NCI-H2107 (cell line): Measurements from ENCODE around the gene NDUFB10.

Experiments used
- DNase-seq: peaks from one replicate; lab custom pipeline; 2025; lab: John Stamatoyannopoulos, UW

Gene NDUFB10

DNA sequence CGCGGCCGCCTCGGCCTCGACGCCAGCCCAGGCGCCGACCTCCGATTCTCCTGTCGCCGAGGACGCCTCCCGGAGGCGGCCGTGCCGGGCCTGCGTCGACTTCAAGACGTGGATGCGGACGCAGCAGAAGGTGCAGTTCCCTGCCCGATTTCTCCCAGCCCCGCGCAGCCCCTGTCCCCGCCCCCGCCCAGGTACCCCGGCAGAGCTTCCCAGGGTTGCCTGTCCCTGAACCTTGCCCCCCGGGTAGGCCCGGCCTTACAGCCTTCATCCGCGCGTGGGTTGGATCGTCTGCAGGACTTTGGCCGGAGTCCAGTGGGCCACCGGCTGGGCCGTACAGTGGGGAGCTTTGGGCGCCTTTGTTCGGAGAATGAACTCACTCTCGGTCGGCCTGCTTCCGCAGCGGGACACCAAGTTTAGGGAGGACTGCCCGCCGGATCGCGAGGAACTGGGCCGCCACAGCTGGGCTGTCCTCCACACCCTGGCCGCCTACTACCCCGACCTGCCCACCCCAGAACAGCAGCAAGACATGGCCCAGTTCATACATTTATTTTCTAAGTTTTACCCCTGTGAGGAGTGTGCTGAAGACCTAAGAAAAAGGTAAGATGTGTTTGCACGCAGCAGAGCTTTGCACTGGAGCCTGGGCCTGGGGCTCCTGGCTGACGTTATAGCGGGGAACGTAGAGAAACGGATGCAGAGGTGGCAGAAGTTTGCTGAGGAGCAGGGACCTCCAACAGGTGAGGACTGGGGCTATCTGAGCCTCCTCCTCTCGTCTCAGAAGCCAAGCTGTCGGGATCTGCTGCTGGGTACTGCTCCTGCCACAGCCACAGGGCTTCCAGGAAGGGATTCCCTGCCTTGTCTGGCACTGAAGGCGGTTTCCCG is 25.2 kb downstream of the NDUFB10 start:
- no peak for DNase-seq

DNA sequence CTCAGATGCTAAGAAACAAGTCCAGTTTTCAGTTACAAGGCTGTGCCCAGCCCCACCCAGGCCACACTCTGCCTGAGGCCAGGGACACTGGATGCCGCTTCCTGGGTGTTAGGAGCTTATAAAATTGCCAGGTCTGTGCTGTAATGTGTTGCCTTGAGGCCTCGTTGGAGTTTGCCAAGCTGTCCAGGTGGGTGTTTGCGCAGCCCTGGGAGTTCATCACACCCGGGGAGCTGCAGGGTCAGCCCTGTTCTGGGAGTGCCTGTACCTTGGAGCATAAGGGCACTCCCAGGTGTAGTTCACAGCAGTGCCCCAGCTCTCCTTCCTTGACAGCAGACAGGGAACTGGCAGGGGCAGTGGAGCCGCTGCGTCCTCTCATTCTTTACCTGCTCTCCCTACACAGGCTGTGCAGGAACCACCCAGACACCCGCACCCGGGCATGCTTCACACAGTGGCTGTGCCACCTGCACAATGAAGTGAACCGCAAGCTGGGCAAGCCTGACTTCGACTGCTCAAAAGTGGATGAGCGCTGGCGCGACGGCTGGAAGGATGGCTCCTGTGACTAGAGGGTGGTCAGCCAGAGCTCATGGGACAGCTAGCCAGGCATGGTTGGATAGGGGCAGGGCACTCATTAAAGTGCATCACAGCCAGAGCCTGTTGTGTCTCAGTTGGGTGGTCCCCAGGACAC is 26.3 kb downstream of the NDUFB10 start:
- DNase-seq, result no peak

DNA sequence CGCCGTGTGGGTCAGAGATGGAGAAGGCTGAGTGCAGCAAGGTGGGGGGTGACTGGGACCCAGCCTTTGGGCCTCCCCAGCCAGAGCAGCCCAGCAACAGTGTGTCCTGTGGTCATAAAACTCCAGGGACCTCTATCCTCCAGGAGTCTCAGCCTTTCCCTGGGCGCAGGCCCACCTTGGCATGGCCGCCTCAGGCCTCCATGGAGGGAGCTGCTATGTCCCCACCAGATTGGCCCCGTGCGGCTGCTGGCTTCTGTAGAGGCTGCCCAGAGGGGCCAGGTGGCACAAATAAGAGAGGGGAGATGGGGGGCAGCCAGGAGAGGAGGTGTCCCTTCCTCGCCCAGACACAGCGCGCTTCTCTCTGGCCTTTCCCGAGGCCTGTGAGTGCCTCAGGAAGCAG is 27.9 kb downstream of the NDUFB10 start:
- DNase-seq, result no peak

DNA sequence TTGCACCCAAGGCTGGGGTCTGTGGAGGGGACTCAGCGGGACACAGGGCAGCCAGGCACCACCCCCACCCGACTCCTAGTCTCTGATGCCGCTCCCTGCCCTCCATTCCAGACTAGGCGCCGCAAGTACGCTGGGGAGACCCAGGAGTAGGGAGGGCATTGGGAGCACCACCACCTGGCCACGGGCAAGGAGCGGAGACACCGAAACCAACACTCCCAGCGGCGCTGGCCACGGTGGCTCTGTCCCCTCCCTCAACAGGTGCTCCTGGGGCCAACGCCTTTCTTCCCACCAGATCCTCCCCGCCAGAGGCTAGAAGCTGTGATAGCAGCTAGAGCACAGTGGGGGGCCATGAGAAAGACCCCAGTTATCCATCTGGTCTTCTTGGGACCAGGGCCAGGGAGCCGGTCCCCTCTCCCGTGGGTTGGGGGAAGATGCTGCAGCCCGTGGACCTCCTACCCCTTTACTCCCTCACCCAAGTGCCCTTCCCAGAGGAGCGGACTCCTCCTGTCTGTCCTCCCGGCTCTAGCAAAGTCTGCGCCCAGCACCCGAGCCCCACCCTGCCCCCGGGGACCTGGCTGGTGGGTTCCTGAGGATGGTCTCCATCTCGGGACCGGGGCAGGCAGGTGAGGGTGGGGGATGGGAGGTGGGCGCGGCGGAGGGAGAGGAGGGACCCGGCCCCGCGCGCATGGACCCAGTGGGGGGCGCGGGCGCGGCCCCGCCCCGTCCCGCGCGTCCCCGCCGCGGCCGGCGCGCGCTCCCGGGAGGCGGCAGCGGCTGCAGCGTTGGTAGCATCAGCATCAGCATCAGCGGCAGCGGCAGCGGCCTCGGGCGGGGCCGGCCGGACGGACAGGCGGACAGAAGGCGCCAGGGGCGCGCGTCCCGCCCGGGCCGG is 30.1 kb downstream of the NDUFB10 start, which contains the start of gene SYNGR3:
Gene SYNGR3 (plus strand): TSS at position 762 of the 892 bp plus-strand sequence. CDS start 133 bp downstream, outside the sequence.
- DNase-seq, result no peak

DNA sequence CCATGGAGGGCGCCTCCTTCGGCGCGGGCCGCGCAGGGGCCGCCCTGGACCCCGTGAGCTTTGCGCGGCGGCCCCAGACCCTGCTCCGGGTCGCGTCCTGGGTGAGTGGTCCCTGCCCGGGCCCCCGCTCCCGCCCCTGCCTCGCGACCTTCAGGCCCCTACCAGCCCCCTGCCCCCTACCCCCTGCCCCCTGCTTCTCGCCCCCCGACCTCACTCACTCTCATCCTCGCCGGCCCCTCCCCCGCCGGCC is 30.7 kb downstream of the NDUFB10 start:
- no peak for DNase-seq

DNA sequence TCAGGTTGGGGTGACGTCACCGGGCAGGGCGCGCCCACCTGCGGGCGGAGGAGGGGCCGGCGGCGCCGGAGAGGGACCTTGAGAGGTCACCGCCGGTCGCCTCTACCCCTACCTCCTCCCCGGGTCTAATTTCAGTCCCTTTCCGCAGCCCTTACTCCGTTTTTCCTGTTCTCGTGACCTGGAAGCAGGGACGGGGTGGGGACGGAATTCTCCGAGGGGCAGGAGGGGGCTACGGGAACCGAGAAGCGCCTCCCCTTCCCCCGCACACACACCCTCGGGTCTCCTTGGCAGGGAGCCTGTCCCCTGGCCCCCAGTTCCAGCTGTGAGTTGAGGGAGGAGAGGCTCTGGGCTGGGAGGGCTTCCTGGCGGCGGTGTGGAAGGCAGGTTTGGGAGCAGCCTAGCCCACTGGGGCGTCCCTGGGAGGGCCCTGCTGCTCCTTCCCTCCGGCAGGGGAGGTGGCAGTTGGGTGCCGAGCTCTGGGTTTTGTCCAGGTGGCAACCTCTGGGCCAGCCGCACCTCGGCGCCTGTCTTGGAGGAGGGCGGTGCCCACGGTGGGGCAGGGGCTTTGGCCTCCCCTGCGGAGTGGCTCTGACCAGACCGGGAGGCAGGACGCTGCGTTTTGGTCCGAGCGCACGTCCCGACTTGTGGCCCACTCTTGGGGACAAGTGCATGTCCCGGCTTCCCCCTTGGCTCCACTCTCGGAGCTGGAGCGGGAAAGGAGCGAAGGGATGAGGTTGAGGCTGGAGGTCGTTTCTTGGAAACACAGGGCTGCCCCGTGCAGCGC is 31.2 kb downstream of the NDUFB10 start:
- no peak for DNase-seq

DNA sequence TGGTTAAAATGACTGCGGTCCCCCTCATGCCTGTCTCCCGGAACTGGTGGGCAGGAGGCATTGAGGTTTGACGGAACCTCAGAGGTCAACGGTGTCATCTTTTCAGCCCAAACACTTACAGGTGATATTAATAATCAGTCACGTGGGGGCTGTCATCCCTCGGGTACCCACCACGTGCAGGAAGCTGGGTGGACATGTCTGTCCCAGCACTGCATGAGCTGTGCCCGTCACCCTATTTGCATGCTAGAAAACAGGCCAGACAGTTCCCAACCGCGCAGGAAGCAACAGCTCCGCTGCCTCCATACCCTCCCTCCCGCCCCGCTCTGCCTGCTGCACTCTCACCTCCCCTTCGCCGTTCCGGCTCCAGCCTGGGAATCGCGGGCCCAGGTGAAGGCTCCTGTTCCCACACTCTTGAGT is 31.8 kb downstream of the NDUFB10 start:
- DNase-seq, result no peak

DNA sequence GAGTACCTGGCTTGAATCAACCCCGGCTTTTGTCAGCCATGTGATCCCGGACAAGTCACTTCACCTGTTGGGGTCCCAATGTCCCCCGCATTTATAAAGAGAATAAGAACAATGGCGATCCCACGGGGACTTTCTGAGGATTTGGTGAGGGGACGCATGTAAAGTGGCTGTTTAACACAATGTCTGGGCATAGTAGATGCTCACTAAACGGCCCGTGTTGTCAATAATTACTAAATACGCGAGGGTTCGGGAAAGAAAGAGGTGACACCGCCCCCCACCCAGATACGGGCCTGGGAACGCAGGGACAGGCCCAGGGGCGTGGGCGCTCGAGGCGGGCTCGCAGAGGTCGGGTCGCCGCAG is 32.2 kb downstream of the NDUFB10 start:
- no peak for DNase-seq

DNA sequence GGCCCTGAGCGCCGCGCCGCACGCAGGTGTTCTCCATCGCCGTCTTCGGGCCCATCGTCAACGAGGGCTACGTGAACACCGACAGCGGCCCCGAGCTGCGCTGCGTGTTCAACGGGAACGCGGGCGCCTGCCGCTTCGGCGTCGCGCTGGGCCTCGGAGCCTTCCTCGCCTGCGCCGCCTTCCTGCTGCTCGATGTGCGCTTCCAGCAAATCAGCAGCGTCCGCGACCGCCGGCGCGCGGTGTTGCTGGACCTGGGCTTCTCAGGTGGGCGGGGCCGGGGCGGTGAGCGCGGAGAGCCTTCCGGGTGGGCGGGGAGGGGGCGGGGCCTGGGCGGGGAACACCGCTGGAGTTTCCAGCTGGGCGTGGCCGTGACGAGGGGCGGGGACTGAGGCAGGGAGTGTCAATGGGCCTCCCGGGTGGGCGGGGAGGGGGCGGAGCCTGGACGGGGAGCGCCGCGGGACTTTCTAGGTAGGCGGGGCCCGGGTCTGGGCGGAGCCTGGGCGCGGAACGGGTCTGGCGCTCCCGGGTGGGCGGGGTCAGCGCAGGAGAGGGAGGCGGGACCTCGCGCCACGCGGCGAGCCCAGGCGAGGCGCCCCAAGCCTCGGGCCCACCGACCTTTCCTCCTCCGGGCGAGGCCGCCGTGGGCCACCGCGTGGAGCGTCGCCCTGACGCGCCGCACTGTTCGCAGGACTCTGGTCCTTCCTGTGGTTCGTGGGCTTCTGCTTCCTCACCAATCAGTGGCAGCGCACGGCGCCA is 32.8 kb downstream of the NDUFB10 start:
- no peak for DNase-seq

DNA sequence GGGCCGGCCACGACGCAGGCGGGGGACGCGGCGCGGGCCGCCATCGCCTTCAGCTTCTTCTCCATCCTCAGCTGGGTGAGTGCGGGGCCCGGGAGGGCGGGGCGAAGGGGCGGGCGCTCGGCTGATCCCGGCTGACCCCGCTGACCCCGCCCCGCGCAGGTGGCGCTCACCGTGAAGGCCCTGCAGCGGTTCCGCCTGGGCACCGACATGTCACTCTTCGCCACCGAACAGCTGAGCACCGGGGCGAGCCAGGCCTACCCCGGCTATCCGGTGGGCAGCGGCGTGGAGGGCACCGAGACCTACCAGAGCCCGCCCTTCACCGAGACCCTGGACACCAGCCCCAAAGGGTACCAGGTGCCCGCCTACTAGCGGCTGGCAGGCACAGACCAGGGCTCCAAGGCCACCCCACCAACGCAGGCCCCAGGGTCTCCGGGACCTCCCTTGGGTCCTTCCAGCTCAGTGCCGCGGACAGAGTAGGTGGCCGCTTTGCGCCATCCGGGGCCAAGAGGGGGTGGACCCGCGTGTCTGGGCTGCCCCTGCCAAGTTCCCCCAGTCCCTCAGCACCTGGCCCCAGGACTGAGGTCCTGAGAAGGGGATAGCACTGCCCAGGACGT is 33.5 kb downstream of the NDUFB10 start:
- DNase-seq, result no peak

DNA sequence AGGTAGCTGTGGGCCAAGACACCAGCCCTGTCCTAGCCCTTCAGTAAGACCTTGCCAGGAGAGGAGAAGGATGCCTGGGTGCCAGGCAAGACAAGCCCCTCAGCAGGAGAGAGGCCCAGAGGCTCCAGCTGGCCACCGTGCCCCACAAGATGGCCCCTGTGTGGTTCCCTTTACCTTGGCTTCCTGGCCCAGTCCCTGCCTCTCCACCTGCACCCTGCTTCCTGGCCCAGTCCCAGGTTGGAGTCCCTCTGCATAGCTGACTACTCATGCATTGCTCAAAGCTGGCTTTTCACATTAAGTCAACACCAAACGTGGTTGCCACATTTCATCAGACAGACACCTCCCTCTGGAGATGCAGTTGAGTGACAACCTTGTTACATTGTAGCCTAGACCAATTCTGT is 34.4 kb downstream of the NDUFB10 start:
- no peak for DNase-seq

DNA sequence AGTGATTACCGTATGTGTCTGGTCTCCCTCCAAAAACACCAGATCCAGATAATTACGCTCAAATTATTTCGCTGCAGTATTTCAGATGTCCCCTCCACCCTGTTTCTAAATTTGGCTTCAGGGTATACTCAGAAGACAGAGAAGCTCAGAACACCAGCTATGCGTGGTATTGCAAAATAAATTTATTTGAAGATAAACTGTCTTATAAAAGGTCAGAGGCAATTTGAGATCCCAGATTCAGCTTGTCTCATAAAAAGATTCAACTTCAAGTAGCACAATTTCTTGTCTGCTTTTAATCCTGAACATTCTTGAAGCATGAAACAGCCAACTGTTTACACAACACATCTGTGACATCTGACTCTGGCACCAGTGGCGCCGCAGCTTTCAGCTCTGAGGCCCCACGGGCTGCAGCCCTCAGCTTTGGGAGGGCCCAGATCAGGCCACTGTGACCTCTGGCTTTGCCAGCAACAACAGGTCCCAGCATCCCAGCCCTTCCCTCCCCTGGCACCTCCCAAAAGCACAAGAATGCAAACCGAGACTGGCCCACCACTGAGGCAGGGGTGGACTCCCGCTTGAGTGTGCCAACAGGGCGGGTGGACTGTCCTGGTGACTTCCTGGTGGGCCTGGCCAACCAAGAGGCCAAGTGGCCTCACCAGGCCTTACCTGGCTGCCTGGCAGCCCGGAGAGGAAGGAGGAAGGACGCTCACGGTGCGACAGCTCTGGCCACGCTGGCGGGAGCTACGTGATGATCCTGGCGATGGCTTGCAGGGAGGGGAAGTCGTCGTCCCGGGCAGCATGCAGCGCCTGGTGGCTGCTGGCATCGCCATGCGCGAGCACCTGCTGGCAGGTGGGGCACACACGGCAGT is 38.4 kb downstream of the NDUFB10 start:
- no peak for DNase-seq

DNA sequence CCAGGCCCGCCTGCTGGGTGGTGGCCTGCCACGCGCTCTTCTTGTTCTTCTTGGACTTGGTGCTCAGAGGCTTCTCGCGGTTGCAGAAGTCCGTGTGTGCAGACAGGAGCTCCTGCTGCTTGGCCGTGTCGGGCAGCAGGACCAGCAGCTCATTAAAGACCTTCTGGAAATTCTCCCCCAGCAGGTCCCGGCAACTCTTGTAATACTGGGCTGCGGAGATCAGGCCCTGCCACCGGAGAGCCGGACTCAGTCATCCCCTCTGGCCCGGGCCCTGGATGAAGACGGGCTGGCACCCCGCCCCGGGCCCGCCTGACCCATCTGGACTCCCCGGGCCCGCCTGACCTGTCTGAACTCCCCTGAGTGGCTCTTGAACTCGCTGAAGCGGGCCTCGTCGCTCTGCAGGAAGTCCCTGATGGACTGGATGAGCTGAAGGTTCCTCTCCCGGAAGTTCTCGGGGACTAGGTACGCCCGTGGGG is 39.1 kb downstream of the NDUFB10 start:
- DNase-seq, result no peak

DNA sequence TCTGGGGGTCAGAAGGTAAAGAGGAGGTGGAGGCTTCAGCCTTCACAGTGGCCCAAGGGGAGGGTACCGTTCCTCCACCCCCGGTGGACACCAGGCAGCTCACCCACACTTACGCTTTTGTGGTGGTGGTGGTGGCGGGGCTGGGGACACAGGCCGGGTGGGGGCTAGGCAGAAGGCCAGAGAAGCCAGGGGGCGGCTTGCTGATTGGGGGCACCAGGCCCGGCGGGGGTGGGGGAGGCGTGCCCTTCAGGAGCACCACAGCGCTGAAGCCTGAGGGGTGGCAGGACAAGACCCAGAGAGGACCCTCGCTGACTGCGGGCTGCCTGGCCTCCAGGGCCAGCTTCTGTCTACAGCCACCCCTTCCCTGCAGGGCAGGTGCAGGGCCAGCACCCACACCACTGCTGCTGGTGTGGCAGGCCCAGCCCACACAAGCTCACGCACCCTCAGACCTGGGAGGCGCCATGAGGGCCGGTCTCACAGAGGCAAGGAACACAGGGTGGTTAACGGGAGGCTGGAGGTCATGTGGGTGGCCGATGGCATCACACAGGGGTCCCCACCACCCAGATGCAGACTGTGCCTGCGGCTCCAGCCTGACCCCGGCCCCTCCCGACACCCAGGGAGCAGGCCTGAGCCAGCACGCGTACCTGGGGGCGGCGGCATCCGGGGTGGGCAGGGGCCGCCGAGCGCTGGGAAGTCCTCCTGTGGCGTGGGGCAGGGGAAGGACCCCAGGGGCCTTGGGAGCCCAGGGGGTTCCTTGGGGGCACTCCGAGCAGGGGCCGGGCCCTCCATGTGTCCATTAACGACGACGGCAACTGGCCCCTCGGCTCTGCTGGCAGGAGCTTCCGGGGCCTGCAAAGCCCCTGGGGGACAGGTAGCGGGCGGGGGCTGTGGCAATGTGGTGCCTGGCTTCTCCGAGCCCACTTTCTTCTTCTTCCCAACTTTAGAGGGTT is 39.8 kb downstream of the NDUFB10 start:
- no peak for DNase-seq

DNA sequence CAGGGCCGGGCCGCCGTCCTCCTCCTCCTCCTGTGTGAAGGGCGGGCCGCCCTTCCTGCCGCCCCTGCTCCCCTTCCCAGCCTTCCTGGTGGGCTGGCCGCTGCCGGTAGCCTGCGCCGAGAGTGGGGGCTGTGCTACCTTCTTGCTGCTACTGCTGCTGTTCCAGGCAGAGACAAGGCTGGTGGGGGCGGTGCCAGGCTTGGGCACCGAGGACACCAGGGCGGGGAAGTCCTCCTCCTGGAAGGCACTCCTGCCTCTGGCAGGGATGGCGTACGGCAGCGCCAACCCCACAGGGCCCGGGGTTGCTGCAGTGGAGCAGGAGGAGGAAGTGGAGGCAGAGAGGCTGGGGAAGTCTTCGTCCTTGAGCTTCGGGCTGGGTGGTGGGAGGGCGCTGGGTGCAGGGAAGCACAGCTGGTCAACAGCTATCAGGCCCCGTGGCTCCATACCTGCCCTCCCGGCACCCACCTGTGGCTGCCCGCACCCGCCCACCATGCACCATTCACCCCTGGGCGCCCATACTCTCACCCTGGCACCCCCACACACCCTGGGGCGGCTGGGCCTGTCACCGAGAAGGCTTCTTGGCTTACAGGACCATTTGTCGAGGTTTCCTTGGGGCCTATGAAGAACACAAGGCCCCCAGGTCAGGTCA is 40.7 kb downstream of the NDUFB10 start:
- no peak for DNase-seq

DNA sequence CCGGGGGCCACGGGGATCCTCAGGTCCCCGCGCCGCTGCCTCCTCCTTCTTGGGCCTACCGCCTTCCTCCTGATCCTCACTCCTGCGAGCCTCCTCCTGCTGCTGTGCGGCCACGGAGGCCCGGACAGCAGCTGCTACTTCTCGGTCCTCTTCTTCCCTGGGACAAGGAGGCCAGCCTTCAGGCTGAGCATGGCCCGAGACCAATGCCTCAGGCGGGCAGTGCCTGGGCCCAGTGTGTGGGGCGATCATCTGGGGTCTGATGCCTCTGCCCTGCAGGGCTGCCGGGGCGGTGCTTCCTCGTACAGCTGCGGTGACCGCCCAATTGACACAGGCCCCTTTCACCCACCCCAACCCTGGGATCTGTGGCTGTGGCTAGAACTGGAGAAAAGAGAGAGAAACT is 41.7 kb downstream of the NDUFB10 start:
- DNase-seq, result no peak

DNA sequence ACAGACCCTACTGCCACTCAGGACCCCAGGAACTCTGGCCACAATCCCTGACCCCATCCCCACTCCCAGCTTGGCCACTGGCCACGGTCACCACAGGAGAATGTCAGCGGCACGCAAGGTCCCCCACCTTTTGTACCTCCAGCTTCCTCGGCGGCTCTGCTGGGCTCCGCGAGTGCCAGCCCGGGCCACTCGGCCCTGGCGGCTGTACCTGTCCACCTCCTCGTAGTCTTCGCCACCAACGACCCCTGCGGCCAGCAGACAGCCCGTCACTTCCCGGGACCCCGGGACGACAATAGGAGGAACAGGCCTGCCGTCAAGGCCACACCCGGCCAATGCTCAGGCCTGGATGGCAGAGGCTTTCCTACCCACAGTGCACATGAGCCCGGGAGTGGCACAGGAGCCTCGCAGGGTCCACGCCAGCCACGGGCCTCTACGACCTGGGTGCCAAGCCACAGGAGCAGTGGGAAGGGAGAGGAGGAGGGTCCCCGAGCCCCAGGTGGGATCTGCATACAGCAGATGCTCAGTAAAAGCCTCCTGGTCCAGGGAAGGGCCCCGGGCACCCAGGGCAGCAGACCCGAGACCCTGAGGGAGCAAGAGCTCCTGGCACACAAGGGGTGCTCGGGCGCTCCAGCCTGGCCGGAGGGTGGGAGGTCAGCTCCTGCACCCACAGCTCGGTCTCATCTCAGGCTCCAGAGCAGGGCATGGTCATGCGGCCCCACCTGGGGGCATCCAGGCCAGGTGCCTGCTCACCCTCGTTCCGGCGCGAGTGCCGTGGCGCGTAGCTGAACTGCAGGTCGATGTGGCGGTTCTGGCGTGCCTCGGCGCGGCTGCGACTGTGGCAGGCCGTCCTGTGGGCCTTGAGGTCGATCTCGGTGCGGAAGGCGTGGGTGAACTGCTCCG is 42.4 kb downstream of the NDUFB10 start:
- no peak for DNase-seq
